Endodermal cell (in vitro differentiated cells): ENCODE data around the gene PIP5KL1. TPM values are rescaled to one million over a fixed set of nuclear protein-coding genes. Genes with fewer than 3 reads are reported as not detected.

ENCODE experiments used
- DNase-seq: peaks from one replicate; pipeline ENCODE4 v3.0.0-alpha.2; 2017
- H3K27ac ChIP-seq: 2 replicates; pipeline ENCODE4 v1.5.1; 2013; ENCODE audit warnings: mild to moderate bottlenecking, low read depth, low read length, moderate library complexity
- H3K27me3 ChIP-seq: 2 replicates; pipeline ENCODE4 v1.6.1; 2013; ENCODE audit warnings: mild to moderate bottlenecking, low read length, moderate library complexity; ENCODE audit not compliant: insufficient read depth, control insufficient read depth, poor library complexity, severe bottlenecking
- H3K36me3 ChIP-seq: 2 replicates; pipeline ENCODE4 v1.7.0; 2013; ENCODE audit warnings: mild to moderate bottlenecking, low read length, moderate library complexity; ENCODE audit not compliant: control insufficient read depth, insufficient read depth
- H3K4me1 ChIP-seq: one replicate; pipeline ENCODE4 v1.7.0; 2013; ENCODE audit warnings: low read length; ENCODE audit not compliant: control insufficient read depth, insufficient read depth
- H3K4me3 ChIP-seq: 2 replicates; pipeline ENCODE4 v1.5.1; 2013; ENCODE audit warnings: mild to moderate bottlenecking, low read length, moderate library complexity
- H3K9ac ChIP-seq: 2 replicates; pipeline ENCODE4 v1.6.1; 2013; ENCODE audit warnings: mild to moderate bottlenecking, low read length, moderate library complexity; ENCODE audit not compliant: poor library complexity, severe bottlenecking; ENCODE audit errors: extremely low read depth
- H3K9me3 ChIP-seq: 2 replicates; pipeline ENCODE4 v1.6.1; 2013; ENCODE audit warnings: mild to moderate bottlenecking, low read length, moderate library complexity; ENCODE audit not compliant: control insufficient read depth
- H3K27ac Mint-ChIP-seq: 2 replicates; pipeline ENCODE4 v1.8.0; 2020; ENCODE audit warnings: mixed read lengths
- H3K27me3 Mint-ChIP-seq: 2 replicates; pipeline ENCODE4 v1.8.0; 2021; ENCODE audit warnings: mild to moderate bottlenecking, mixed read lengths; ENCODE audit not compliant: insufficient read depth
- H3K36me3 Mint-ChIP-seq: 2 replicates; pipeline ENCODE4 v1.8.0; 2020; ENCODE audit warnings: low read depth, mixed read lengths
- H3K4me1 Mint-ChIP-seq: 2 replicates; pipeline ENCODE4 v1.8.0; 2020; ENCODE audit warnings: mixed read lengths
- H3K4me3 Mint-ChIP-seq: 2 replicates; pipeline ENCODE4 v1.8.0; 2020; ENCODE audit warnings: mild to moderate bottlenecking, moderate library complexity, mixed read lengths
- H3K9me3 Mint-ChIP-seq: 2 replicates; pipeline ENCODE4 v1.8.0; 2020; ENCODE audit warnings: mild to moderate bottlenecking, mixed read lengths
- WGBS, 2 experiments: methylation state at CpG; one replicate each; pipeline versions ENCODE4 v1.1.5 to v1.1.7; 2013; ENCODE audit warnings: missing lambda C conversion rate in 2 of 2, mixed read lengths in 1 of 2; ENCODE audit not compliant: insufficient coverage in 1 of 2, insufficient read length in 1 of 2; 5-methylcytosine and 5-hydroxymethylcytosine counted together
- total RNA-seq, 2 donors: library from RNA; stranded (reverse); fragmentation: NEBNext Ultra II Directional in 1 of 2; extraction: Animal tissue kit (Norgen Biotek cat#: 25700) in 1 of 2; gene quantifications; 2 replicates in 1 of 2; 3 replicates in 1 of 2; pipeline ENCODE4 v1.2.1, GENCODE V29; 2021
- TF ChIP-seq, protein P1 (sequence below): fragments of 200-600 bp; sonication (generic); conservative IDR thresholded peaks from 2 replicates; pipeline ENCODE4 v1.5.0; 2021; ENCODE audit warnings: antibody characterized with exemption, mild to moderate bottlenecking

The PIP5KL1 gene
- total RNA-seq, 2 donors from 2014 or later: 6.6 to 9.3 TPM

- Mint-ChIP-seq H3K27me3 (peaks cover 6% of the 10 kb centered on the region), H3K36me3 (peaks cover 7% of the 10 kb centered on the region), H3K4me3 (no peak overlapping the region), H3K4me1 (peaks cover 29% of the 10 kb centered on the region), H3K27ac (no peak overlapping the region), H3K9me3 (no peaks in the 10 kb centered on the region)
- DNase-seq: no peak
- H3K27ac ChIP-seq: no peak overlapping the region
- H3K9ac ChIP-seq: no peak overlapping the region
- TF ChIP-seq, protein P1, sequence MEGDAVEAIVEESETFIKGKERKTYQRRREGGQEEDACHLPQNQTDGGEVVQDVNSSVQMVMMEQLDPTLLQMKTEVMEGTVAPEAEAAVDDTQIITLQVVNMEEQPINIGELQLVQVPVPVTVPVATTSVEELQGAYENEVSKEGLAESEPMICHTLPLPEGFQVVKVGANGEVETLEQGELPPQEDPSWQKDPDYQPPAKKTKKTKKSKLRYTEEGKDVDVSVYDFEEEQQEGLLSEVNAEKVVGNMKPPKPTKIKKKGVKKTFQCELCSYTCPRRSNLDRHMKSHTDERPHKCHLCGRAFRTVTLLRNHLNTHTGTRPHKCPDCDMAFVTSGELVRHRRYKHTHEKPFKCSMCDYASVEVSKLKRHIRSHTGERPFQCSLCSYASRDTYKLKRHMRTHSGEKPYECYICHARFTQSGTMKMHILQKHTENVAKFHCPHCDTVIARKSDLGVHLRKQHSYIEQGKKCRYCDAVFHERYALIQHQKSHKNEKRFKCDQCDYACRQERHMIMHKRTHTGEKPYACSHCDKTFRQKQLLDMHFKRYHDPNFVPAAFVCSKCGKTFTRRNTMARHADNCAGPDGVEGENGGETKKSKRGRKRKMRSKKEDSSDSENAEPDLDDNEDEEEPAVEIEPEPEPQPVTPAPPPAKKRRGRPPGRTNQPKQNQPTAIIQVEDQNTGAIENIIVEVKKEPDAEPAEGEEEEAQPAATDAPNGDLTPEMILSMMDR: no peak
- H3K36me3 ChIP-seq: peaks cover 4% of the 10 kb centered on the region
- H3K9me3 ChIP-seq: no peaks in the 10 kb centered on the region
- H3K27me3 ChIP-seq: peaks cover 3% of the 10 kb centered on the region
- 87 to 92% methylated on average over 2 to 11 of the region's 11 CpGs for WGBS, 2 experiments
- no peaks in the 10 kb centered on the region for H3K4me1 ChIP-seq
- no peak overlapping the region for H3K4me3 ChIP-seq
These were observed 4.4 kb upstream of the PIP5KL1 start for GRCh38 chr9:127934986-127935385.

DNA sequence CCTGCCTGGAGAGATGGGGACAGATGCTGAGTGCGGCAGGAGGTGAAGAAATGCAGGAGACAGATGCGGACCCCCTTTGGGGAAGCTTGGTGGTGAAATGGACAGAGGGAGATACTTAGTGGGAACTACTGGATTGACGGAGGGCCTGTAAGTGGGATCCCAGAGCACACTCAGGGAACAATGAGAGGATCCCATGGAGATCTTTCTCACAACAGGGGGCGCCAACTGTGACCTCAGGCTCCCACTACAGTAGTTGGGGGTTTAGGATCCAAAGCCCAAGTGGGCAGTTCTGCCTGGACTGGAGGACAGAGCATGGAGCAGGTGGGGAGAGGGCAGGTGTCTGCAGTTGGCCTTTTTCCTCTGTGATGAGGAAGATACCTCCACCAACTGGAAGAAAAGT lies 3.7 kb upstream of the PIP5KL1 start:
- Mint-ChIP-seq H3K27ac (peak overlapping the region; percentile 83), H3K4me3 (no peak overlapping the region), H3K27me3 (peaks cover 13% of the 10 kb centered on the region), H3K4me1 (peaks cover 30% of the 10 kb centered on the region), H3K9me3 (no peaks in the 10 kb centered on the region), H3K36me3 (peaks cover 7% of the 10 kb centered on the region)
- H3K4me3 ChIP-seq: no peak overlapping the region
- H3K4me1 ChIP-seq: no peaks in the 10 kb centered on the region
- H3K9me3 ChIP-seq: no peaks in the 10 kb centered on the region
- H3K27ac ChIP-seq: no peak overlapping the region
- no peaks in the 10 kb centered on the region for H3K36me3 ChIP-seq
- no peak overlapping the region for H3K9ac ChIP-seq
- peaks cover 11% of the 10 kb centered on the region for H3K27me3 ChIP-seq
- TF ChIP-seq, protein P1: no peak
- WGBS, 2 experiments: 94 to 95% methylated on average over 4 of the region's 4 CpGs
- DNase-seq: no peak

DNA sequence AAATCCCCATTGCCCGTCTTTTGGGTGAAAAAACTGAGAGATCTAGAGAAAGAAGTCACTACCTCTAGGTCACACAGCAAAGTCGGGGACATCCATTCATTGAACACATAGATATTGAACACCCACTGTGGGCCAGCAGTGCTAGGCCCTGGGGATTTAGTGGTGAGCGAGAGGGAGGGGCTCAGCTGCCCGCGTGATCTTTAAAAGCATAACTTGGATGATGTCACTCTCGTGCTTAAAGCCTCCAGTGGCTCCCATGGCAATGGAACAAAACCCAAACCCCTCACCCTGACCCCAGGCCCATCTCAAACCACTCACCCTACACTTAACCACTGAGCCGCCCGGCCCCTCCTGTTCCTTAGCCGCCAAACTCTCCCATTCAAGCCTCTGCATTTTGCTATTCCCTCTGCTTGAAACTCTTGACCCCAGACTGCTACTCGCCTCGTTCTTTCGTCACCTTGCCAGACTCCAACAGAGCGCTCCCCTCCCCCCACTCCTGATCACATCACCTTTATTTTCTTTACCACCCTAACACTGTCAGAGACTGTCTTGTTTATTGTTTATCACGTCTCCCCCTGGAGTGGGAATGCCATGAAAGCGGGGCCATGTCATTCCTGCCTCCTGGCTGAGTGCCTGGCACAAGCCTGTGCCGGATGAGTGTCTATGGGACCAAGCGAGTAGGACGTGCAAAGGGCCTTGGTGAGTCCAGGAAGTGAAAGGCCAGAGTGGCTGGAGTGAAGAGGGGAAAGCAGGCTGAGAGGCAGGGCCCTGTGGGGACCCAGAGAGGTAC lies 710 bp upstream of the PIP5KL1 start:
- Mint-ChIP-seq H3K27me3 (peaks cover 38% of the 10 kb centered on the region), H3K27ac (peak overlapping the region; percentile 17), H3K4me3 (peak overlapping the region; percentile 48), H3K36me3 (peaks cover 7% of the 10 kb centered on the region), H3K4me1 (peaks cover 18% of the 10 kb centered on the region), H3K9me3 (no peaks in the 10 kb centered on the region)
- Histone ChIP-seq H3K9me3 (no peaks in the 10 kb centered on the region), H3K9ac (no peak overlapping the region), H3K36me3 (no peaks in the 10 kb centered on the region), H3K4me1 (no peaks in the 10 kb centered on the region), H3K4me3 (peak overlapping the region; percentile 77), H3K27ac (no peak overlapping the region), H3K27me3 (peaks cover 38% of the 10 kb centered on the region)
- WGBS, 2 experiments: 38 to 39% methylated on average over 14 to 18 of the region's 18 CpGs
- DNase-seq: peak; percentile 76
- TF ChIP-seq, protein P1: no peak
